Left cardiac atrium (tissue), 4 donors: ENCODE results near the gene EDN2. TPM values are rescaled to one million over a fixed set of nuclear protein-coding genes. Genes with fewer than 3 reads are reported as not detected.

Experiments
- ATAC-seq, 2 donors: fragments of 200-7000 bp; cut with Tn5 transposase; one replicate each; pipeline ENCODE4 v1.9.1; 2020; ENCODE audit warnings: mild to moderate bottlenecking in 2 of 2, moderate library complexity in 2 of 2
- DNase-seq: peaks from one replicate; pipeline ENCODE4 v3.0.0-alpha.2; 2020
- intact Hi-C, 2 donors: fragments of 100-400 bp; cut with DNase I; formaldehyde crosslinking; loops; one replicate each; pipeline versions ENCODE4 v1.14.1 to v1.15.1; 2022 to 2023
- long read RNA-seq: library from polyadenylated mRNA; unstranded; transcript quantifications from one replicate; pipeline ENCODE4 v2.0.0, GENCODE V29; 2021
- total RNA-seq, 2 donors: library from RNA; stranded (reverse); fragmentation: NEBNext Ultra II Directional; extraction: Animal tissue kit (Norgen Biotek cat#: 25700); gene quantifications; one replicate each; pipeline ENCODE4 v1.2.1, GENCODE V29; 2021
- donor health status: DM: no; HTN: yes; CAD: no.
- donor health status: DM: no; HTN: yes; CAD: no; lungs with severe emphysema.
- donor health status: DM: yes; HTN: yes; CAD: no.
- donor health status: Dilated cardiomyopathy.

Gene EDN2
- 1 to 10 TPM in 1 of 2 donors, under 1 TPM in 1; 0.18 to 1.2 TPM for total RNA-seq
- long read RNA-seq, result 0 reads

DNA sequence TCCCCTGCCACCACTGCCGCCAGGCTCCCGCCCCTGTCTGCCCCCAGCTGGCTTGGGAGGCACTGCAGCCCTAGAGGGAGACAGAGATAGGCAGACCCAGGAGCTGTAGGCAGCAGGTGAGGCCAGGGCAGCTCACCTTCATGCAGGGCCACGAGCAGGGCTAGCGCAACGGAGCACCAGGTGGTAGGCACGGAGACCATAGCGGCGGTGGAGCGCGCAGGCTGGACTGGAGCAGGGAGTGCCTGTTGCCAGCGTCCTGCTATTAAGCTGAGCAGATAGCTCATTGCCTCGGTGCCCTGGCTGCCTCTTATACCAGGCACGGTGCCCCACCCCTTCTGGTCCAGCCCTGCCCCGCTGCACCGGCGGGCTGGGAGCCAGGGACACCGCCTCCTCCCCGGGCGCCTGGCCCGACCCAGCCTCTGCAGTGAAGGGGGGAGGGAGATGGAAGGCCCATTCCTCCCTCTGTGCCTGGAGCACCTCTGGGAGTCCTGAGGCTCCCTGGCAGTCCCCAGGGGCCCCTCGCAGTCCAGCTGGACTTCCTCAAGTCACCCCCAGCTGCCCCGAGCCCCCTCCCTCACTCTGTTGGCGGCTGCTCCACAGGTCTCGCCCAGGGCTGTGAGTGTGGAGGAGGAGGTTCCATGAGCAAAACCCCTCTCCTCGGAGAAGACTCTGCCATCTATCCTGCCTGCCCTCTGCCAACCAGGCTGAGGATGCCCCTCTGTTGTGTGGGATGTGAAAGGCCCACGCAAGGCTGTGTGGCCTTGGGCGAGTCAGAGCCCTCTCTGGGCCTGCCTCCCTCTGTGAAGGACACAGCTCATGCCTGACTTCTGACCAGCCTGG, at the start of gene EDN2:
TSS of gene EDN2 (minus strand) at position 282 of the 840 bp plus-strand sequence. CDS start at position 200, 82 bp downstream.
- ATAC-seq (peak; percentile 56 to 75), DNase-seq (peak; percentile 58)
- intact Hi-C loops, result no loop called here

DNA sequence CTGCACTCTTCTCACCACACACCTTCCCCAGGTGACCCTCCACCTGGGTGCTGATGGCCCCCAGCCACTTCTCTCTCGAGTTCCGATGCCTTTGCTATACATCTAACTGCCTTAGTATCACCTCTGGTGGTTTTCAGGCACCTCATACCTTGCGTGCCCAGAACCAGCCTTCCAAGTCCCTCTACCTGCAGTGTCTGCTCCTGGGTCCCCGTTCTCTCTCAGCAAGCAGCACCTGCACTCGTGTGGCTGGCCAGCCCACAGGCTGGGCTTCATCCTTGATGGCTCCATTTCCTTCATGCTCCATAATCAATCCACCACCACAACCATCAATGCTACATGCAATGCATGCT, 49.2 kb upstream of the EDN2 start:
- intact Hi-C loops, result no loop called here
- no peak for ATAC-seq
- no peak for DNase-seq

GRCh38 chr1:41533016-41533730, 48.7 kb upstream of the EDN2 start:
- peak; percentile 12 for DNase-seq
- intact Hi-C loops, result no loop called here
- ATAC-seq, result peak; percentile 27 to 56

GRCh38 chr1:41532206-41532975, 47.9 kb upstream of the EDN2 start:
- DNase-seq (peak; percentile 2), ATAC-seq (no peak)
- intact Hi-C loops, result no loop called here

DNA sequence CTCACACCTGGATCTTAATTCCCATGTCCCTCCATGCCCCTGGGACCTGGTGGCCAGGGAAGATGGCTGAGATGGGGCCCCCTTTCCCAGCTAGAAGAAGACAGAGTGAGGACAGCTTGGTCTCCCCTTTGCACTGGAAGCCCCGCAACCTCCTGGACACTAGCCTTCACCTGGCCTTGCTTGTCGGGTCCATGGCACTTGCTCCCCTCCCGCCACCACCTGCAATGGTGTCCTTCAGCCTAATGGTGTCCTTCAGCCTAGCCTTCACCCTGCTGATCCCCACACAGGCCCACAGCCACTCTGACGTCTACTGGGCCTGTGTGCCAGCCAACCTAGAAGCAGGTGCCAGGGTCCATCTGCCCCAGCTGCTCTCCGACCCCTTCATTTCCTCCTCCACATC, 45.9 kb upstream of the EDN2 start:
- DNase-seq (no peak), ATAC-seq (no peak)
- intact Hi-C loops, result no loop called here

GRCh38 chr1:41529621-41530395, 45.3 kb upstream of the EDN2 start:
- ATAC-seq, result no peak
- DNase-seq, result no peak
- intact Hi-C loops, result no loop called here

GRCh38 chr1:41528726-41529605, 44.5 kb upstream of the EDN2 start:
- intact Hi-C loops, result no loop called here
- no peak for ATAC-seq
- no peak for DNase-seq

DNA sequence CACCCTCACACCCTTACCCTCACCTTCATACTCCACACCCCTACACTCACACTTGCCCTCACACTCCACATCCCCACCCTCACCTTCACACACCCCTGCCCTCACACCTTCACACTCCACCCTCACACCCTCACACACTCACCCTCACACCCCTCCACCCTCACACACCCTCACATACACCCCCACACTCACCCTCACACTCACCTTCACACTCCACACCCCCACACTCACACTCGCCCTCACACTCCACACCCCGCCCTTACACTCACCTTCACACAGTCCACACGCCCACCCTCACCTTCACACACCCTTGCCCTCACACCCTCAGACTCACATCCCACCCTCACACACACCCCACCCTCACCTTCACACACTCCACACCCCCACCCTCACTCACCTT, 43.6 kb upstream of the EDN2 start:
- no peak for DNase-seq
- ATAC-seq, result no peak
- intact Hi-C loops, result no loop called here

GRCh38 chr1:41526956-41527561, 42.6 kb upstream of the EDN2 start:
- intact Hi-C loops, result no loop called here
- DNase-seq (no peak), ATAC-seq (no peak)

GRCh38 chr1:41525891-41526587, 41.6 kb upstream of the EDN2 start:
- intact Hi-C loops, result no loop called here
- no peak for DNase-seq

DNA sequence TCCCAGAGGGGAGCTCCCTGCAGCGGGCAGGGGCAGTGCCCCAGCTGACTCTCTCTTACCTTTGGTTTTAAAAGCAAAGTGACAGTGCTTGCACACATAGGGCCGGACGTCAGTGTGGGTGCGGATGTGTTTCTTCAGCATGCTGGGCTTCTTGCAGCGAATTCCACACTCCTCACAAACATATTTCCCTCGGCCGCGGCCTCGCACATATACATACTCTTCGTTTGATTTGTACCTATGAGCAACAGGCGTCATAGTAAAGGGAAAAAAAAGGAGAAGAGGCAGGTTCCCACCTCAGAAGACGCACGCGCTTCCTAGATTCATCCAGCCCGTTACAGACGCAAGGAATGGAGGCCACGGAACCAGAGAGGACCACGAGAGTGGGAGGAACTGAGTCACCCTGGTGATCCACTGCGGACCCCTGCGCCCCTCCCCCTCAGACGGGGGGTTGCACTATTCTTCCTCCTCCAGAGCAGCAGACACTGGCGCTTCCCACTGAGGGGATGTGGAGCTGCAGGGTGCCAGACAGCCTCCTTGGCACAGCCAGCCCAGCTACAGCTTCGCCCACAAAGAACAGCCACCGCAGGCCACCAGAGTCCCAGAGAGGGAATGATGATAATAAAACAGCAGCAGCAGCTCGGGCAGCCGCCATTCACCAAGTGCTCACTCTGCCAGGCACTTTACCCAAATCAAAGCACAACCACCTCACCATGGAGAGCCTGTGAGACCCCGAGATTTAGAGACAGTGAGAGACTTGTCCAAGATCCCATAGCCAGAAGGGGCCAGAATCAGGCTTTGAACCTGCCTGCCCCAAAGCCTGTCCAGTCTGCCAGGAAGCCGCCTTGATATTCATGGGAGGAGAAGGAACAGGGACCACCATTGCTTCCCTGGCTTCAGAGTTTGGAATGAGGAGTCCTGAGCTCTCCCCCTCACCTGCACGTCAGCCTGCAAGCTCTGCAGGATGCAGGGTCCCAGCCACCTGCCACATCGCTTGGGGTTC, 40.5 kb upstream of the EDN2 start:
- intact Hi-C loops, result no loop called here
- no peak for DNase-seq
- ATAC-seq, result no peak

More at GRCh38 chr1:41525891-41526587, 41.6 kb upstream of the EDN2 start:
- no peak for ATAC-seq

GRCh38 chr1:41523949-41524675, 39.6 kb upstream of the EDN2 start:
- intact Hi-C loops, result no loop called here
- ATAC-seq, result no peak
- DNase-seq, result no peak

- no peak for ATAC-seq
- intact Hi-C loops, result no loop called here
- DNase-seq, result no peak
Observed at GRCh38 chr1:41523071-41523470, 38.6 kb upstream of the EDN2 start.

DNA sequence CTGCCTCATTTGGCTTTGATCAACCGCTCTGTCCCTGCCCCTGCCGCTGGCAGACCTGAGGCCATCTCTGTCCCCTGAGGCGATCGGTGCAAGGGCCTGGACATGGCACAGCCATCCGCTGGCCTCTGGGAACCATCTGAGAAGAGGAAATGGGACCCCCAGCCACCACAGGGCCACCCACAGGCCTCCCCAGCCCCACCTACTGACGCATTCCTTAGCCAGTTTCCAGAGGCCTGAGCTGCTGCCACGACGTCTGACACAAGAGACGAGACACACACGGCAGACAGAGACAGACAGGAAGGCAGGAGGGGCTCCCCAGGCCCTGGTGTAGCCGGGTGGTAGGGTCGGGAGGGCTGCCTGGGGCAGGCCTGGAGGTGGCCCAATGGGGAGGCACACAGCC, 37.3 kb upstream of the EDN2 start:
- ATAC-seq (no peak), DNase-seq (no peak)
- intact Hi-C loops, result no loop called here
